HL-60 (cell line): ENCODE results near the gene RASSF5.

Experiments
- CTCF ChIP-seq: IDR thresholded peaks from one replicate; pipeline ENCODE4 v1.5.1; 2011; ENCODE audit warnings: low read length, control low read depth, inconsistent platforms; ENCODE audit not compliant: insufficient read depth
- POLR2AphosphoS5 ChIP-seq: IDR thresholded peaks from 2 replicates; pipeline ENCODE4 v1.6.1; 2012; ENCODE audit warnings: low read depth
- REST ChIP-seq: IDR thresholded peaks from 2 replicates; pipeline ENCODE4 v1.6.1; 2012; ENCODE audit warnings: low read depth; ENCODE audit not compliant: insufficient replicate concordance

GRCh38 chr1:206573762-206574161 is 66.4 kb downstream of the RASSF5 start:
- TF ChIP-seq POLR2AphosphoS5, result no peak
- no peak for TF ChIP-seq CTCF
- no peak for TF ChIP-seq REST
